ENCODE results near the gene INSC. TPM values are rescaled to one million over a fixed set of nuclear protein-coding genes. Genes with fewer than 3 reads are reported as not detected.

Gene INSC
- total and polyA plus RNA-seq, 2 experiments from 2014 or later = 0.97 to 1.5 TPM

GRCh38 chr11:15107730-15108515, 6.8 kb upstream of the INSC start (continued):
- TF ChIP-seq REST (IDR thresholded peaks at IDR 0.05; ENCODE audit: unreplicated experiment) (no peak), STAT1 (IDR thresholded peaks at IDR 0.05; ENCODE audit: unreplicated experiment) (no peak), ETS1 (IDR thresholded peaks at IDR 0.05) (no peak), EZH2phosphoT487 (IDR thresholded peaks at IDR 0.05; ENCODE audit: unreplicated experiment) (no peak), NANOG (IDR thresholded peaks at IDR 0.05; ENCODE audit: borderline replicate concordance) (no peak), POLR2AphosphoS5 (IDR thresholded peaks at IDR 0.05; ENCODE audit: low read depth) (no peak), EZH2 (IDR thresholded peaks at IDR 0.05; ENCODE audit: low read depth, unreplicated experiment) (no peak), CREB1 (CRISPR knock-in tag; IDR thresholded peaks at IDR 0.05; ENCODE audit: low read depth) (no peak), ZNF331 (CRISPR knock-in tag; IDR thresholded peaks at IDR 0.05; ENCODE audit: low read depth) (no peak), JUNB (IDR thresholded peaks at IDR 0.05; ENCODE audit: unreplicated experiment) (no peak), CTCF (conservative IDR thresholded peaks at IDR 0.05; ENCODE audit: low read depth in 2 of 2) (no peak), ZNF114 (CRISPR knock-in tag; IDR thresholded peaks at IDR 0.05) (no peak)

Data from GM23338 (cell line).